Tibial nerve (tissue), 3 donors: ENCODE data around the gene SORCS2.

Source experiments
- CTCF ChIP-seq, 5 experiments: fragments of 200-600 bp in 3 of 5; fragments of 450-650 bp in 2 of 5; sonication (generic) in 3 of 5; IDR thresholded peaks; one replicate each; pipeline ENCODE4 v1.5.1; 2016 to 2019; ENCODE audit warnings: antibody characterized with exemption in 5 of 5, mild to moderate bottlenecking in 3 of 5, moderate library complexity in 2 of 5
- POLR2A ChIP-seq, 2 donors: fragments of 450-650 bp; IDR thresholded peaks; one replicate each; pipeline ENCODE4 v1.6.1; 2017; ENCODE audit warnings: antibody characterized with exemption in 2 of 2, mild to moderate bottlenecking in 2 of 2, moderate library complexity in 2 of 2

GRCh38 chr4:7790023-7790422 lies 597.7 kb downstream of the SORCS2 start:
- TF ChIP-seq CTCF (IDR thresholded peaks at IDR 0.05) (no peak), POLR2A (IDR thresholded peaks at IDR 0.05) (no peak)
